Endothelial cell of umbilical vein (primary cell): ENCODE measurements around the gene APOO. TPM values are rescaled to one million over a fixed set of nuclear protein-coding genes. Genes with fewer than 3 reads are reported as not detected.

Experiments used
- BruUV-seq: library from RNA; stranded (reverse); fragments of 400-500 nt; replicated peaks from 2 replicates; lab custom pipeline; 2021; lab: Mats Ljungman, UMichigan
- CTCF ChIA-PET: fragments of 300-600, 350-600 bp; sonication (Branson Sonifier 250); formaldehyde crosslinking; loops from one replicate; lab custom pipeline; 2021; ENCODE audit warnings: antibody characterized with exemption, inconsistent platforms; lab: Charles Lee
- POLR2A ChIA-PET: fragments of 300-600, 350-600 bp; sonication (Branson Sonifier 250); formaldehyde crosslinking; loops from one replicate; lab custom pipeline; 2021; ENCODE audit warnings: antibody characterized with exemption, inconsistent platforms; lab: Charles Lee
- DNase-seq: peaks from one replicate; pipeline ENCODE4 v3.0.0-alpha.2; 2011; ENCODE audit warnings: low read depth, low spot score
- FAIRE-seq: peaks from 2 replicates; lab custom pipeline; 2011; peaks lifted over from hg19 to GRCh38; lab: Jason Lieb, UNC
- H2AFZ ChIP-seq: 2 replicates; pipeline ENCODE4 v1.6.0; 2012; ENCODE audit warnings: low read depth, low read length, control low read depth, inconsistent platforms
- H3K27ac ChIP-seq: 2 replicates; pipeline ENCODE4 v1.5.1; 2011; ENCODE audit warnings: low read depth, mild to moderate bottlenecking, control low read depth, low read length, moderate library complexity; ENCODE audit not compliant: insufficient read depth
- H3K27me3 ChIP-seq, 2 experiments: 2 replicates each; pipeline versions ENCODE4 v1.6.0 to v1.6.1; 2011; ENCODE audit warnings: low read length in 2 of 2, mixed read lengths in 1 of 2; ENCODE audit not compliant: control insufficient read depth in 2 of 2, insufficient read depth in 2 of 2
- H3K36me3 ChIP-seq, 2 experiments: 2 replicates in 1 of 2; 3 replicates in 1 of 2; pipeline ENCODE4 v1.5.1; 2011; ENCODE audit warnings: low read length in 2 of 2, mild to moderate bottlenecking in 1 of 2, moderate library complexity in 1 of 2; ENCODE audit not compliant: control insufficient read depth in 2 of 2, insufficient read depth in 2 of 2; ENCODE audit errors: extremely low read depth in 1 of 2
- H3K4me1 ChIP-seq: 3 replicates; pipeline ENCODE4 v1.5.1; 2011; ENCODE audit warnings: mild to moderate bottlenecking, low read length; ENCODE audit not compliant: control insufficient read depth, insufficient read depth; ENCODE audit errors: extremely low read depth
- H3K4me2 ChIP-seq: 2 replicates; pipeline ENCODE4 v1.6.1; 2011; ENCODE audit warnings: low read length, control low read depth, mixed read lengths; ENCODE audit not compliant: insufficient read depth
- H3K4me3 ChIP-seq, 3 experiments: fragments of 200-600 bp in 1 of 3; sonication (generic), shearing (Covaris generic) in 1 of 3; replicated peaks in 1 of 3; 2 replicates each; pipeline ENCODE4 v1.5.1; 2011 to 2016; ENCODE audit warnings: control low read depth in 3 of 3, low read length in 3 of 3, mild to moderate bottlenecking in 2 of 3, inconsistent platforms in 1 of 3, low read depth in 1 of 3, moderate library complexity in 1 of 3; ENCODE audit not compliant: insufficient read depth in 1 of 3
- H3K79me2 ChIP-seq: 2 replicates; pipeline ENCODE4 v1.6.0; 2012; ENCODE audit warnings: low read length, inconsistent platforms; ENCODE audit not compliant: control insufficient read depth, insufficient read depth
- H3K9ac ChIP-seq: replicated peaks from 2 replicates; pipeline ENCODE3; 2011; ENCODE audit warnings: low read length, control low read depth; ENCODE audit not compliant: insufficient read depth; ENCODE audit errors: extremely low read depth
- H3K9me1 ChIP-seq: replicated peaks from 3 replicates; pipeline ENCODE4 v1.6.0; 2011; ENCODE audit warnings: mild to moderate bottlenecking, low read length; ENCODE audit not compliant: control insufficient read depth, insufficient read depth; ENCODE audit errors: extremely low read depth
- H3K9me3 ChIP-seq: replicated peaks from 2 replicates; pipeline ENCODE4 v1.5.1; 2012; ENCODE audit warnings: low read length, inconsistent platforms; ENCODE audit not compliant: control insufficient read depth, insufficient read depth
- H4K20me1 ChIP-seq: replicated peaks from 2 replicates; pipeline ENCODE3; 2011; ENCODE audit warnings: mild to moderate bottlenecking, low read length; ENCODE audit not compliant: control insufficient read depth, insufficient read depth; ENCODE audit errors: extremely low read depth
- CTCF ChIP-seq, 2 donors: IDR thresholded peaks; 1 replicate in 1 of 2; 2 replicates in 1 of 2; pipeline ENCODE4 v1.5.1; 2011; ENCODE audit warnings: low read length in 2 of 2, mild to moderate bottlenecking in 2 of 2, moderate library complexity in 2 of 2, control low read depth in 1 of 2, inconsistent platforms in 1 of 2, low read depth in 1 of 2; ENCODE audit not compliant: insufficient read depth in 1 of 2; ENCODE audit errors: extremely low read depth in 1 of 2
- EZH2 ChIP-seq: IDR thresholded peaks from 2 replicates; pipeline ENCODE4 v1.6.1; 2012; ENCODE audit warnings: borderline replicate concordance, low read depth, mild to moderate bottlenecking, moderate library complexity, low read length, inconsistent platforms; ENCODE audit not compliant: severe bottlenecking
- FOS ChIP-seq: IDR thresholded peaks from 2 replicates; pipeline ENCODE4 v1.6.1; 2011; ENCODE audit warnings: mild to moderate bottlenecking, low read length, moderate library complexity, borderline replicate concordance; ENCODE audit not compliant: insufficient read depth
- GATA2 ChIP-seq: IDR thresholded peaks from 2 replicates; pipeline ENCODE4 v1.7.0; 2011; ENCODE audit warnings: low read depth, mild to moderate bottlenecking, moderate library complexity, mixed read lengths, low read length; ENCODE audit not compliant: insufficient read length, insufficient read depth
- JUN ChIP-seq: IDR thresholded peaks from 2 replicates; pipeline ENCODE4 v1.6.1; 2011; ENCODE audit warnings: borderline replicate concordance, low read depth; ENCODE audit not compliant: insufficient read length, insufficient read depth
- MYC ChIP-seq: IDR thresholded peaks from one replicate; pipeline ENCODE4 v1.6.1; 2011; ENCODE audit warnings: mild to moderate bottlenecking, low read depth, low read length
- POLR2A ChIP-seq: IDR thresholded peaks from 2 replicates; pipeline ENCODE4 v1.6.1; 2012; ENCODE audit warnings: low read depth, mild to moderate bottlenecking, control low read depth, low read length
- POLR2AphosphoS5 ChIP-seq: IDR thresholded peaks from 2 replicates; pipeline ENCODE4 v1.6.1; 2012; ENCODE audit warnings: low read depth, mild to moderate bottlenecking, control low read depth, low read length, moderate library complexity; ENCODE audit not compliant: insufficient read depth
- dilution Hi-C: fragments of 300-500 bp; cut with MboI; formaldehyde crosslinking; loops from one replicate; pipeline ENCODE4 v1.15.0; 2019; ENCODE audit warnings: low sequenced_read_pairs; ENCODE audit not compliant: extremely low pct_ligation_motif_present
- intact Hi-C: fragments of 100-400 bp; cut with micrococcal nuclease; formaldehyde crosslinking; loops from one replicate; pipeline ENCODE4 v1.10.0; 2022
- polyA plus RNA-seq, 4 experiments: library from polyadenylated mRNA; depleted of rRNA in 3 of 4; stranded (reverse) in 3 of 4; unstranded in 1 of 4; fragments of >200 nt; gene quantifications; 2 replicates each; pipeline versions ENCODE4 v1.2.1 to v1.2.3, GENCODE V29; 2011 to 2012; ENCODE audit warnings: missing spikeins in 1 of 4
- total RNA-seq: library from RNA; stranded (reverse); gene quantifications from 2 replicates; pipeline ENCODE4 v1.2.3, GENCODE V29; 2021
- TF ChIP-seq, protein P1 (sequence below): IDR thresholded peaks from 2 replicates; pipeline ENCODE4 v1.6.1; 2011; ENCODE audit not compliant: insufficient read depth, insufficient read length

Gene APOO
- total and polyA plus RNA-seq, 2 donors (not counting 3 experiments of a cell fraction or from before 2014, with no cell fraction given): 9.8 to 24.3 TPM

DNA sequence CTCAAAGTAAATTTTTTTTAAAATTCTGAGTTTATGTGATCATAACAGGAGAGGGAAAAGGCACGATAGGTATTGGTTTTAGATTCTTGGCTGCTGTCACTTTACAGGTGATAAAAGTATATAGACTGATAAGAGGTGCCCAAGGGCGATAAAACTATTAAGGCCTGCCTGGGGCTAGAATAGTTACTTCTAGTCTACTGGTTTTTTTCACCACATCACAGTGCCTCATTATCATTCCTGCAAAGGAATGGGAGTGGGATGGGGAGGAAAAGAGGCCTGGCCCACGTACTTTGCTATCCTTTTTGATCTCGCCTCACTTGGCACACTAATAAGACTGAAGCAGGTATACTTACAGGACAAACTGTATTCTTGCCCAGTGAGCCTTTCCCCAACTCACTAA, 46.7 kb upstream of the APOO start:
- ChIA-PET POLR2A (no interaction called here), CTCF (no interaction called here)
- peaks cover 20% of the 10 kb centered on the region for H3K4me1 ChIP-seq
- DNase-seq (no peak), FAIRE-seq (no peak)
- H3K9ac ChIP-seq: no peak overlapping the region
- no peaks in the 10 kb centered on the region for H3K9me3 ChIP-seq
- dilution Hi-C loops (no loop called here), intact Hi-C loops (no loop called here)
- H3K9me1 ChIP-seq: no peaks in the 10 kb centered on the region
- TF ChIP-seq EZH2 (no peak), POLR2A (no peak), JUN (no peak), GATA2 (no peak)
- H3K4me2 ChIP-seq: no peak overlapping the region
- H3K27ac ChIP-seq: no peak overlapping the region
- H2AFZ ChIP-seq: no peak overlapping the region
- no peaks in the 10 kb centered on the region for H4K20me1 ChIP-seq
- no peaks in the 10 kb centered on the region for H3K36me3 ChIP-seq
- no peaks in the 10 kb centered on the region for H3K79me2 ChIP-seq
- no TSS peak for BruUV-seq
- H3K4me3 ChIP-seq: no peak overlapping the region
- no peaks in the 10 kb centered on the region for H3K27me3 ChIP-seq

GRCh38 chrX:23953908-23954269, 46.2 kb upstream of the APOO start:
- Histone ChIP-seq H3K4me3 (no peak overlapping the region), H2AFZ (no peak overlapping the region), H3K4me1 (peaks cover 20% of the 10 kb centered on the region), H3K4me2 (no peak overlapping the region), H3K36me3 (no peaks in the 10 kb centered on the region), H3K9ac (no peak overlapping the region), H4K20me1 (no peaks in the 10 kb centered on the region), H3K27ac (no peak overlapping the region), H3K9me1 (no peaks in the 10 kb centered on the region), H3K79me2 (no peaks in the 10 kb centered on the region), H3K9me3 (no peaks in the 10 kb centered on the region), H3K27me3 (no peaks in the 10 kb centered on the region)
- no TSS peak for BruUV-seq
- ChIA-PET CTCF (no interaction called here), POLR2A (no interaction called here)
- no peak for DNase-seq
- no peak for TF ChIP-seq FOS
- no peak for TF ChIP-seq EZH2
- TF ChIP-seq, protein P1, sequence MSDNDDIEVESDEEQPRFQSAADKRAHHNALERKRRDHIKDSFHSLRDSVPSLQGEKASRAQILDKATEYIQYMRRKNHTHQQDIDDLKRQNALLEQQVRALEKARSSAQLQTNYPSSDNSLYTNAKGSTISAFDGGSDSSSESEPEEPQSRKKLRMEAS: no peak
- no peak for TF ChIP-seq MYC
- no peak for TF ChIP-seq POLR2A
- TF ChIP-seq JUN: no peak
- TF ChIP-seq GATA2: no peak
- no peak for TF ChIP-seq POLR2AphosphoS5
- TF ChIP-seq CTCF (IDR thresholded peaks at IDR 0.05; ENCODE audit: extremely low read depth in 1 of 2, insufficient read depth in 1 of 2, low read depth in 1 of 2, low read length in 2 of 2): no peak
- dilution Hi-C loops (no loop called here), intact Hi-C loops (loop anchor here (2.0 kb wide), 1 partner anchor 71 kb away; no protein-coding TSS in a partner anchor)
- no peak for FAIRE-seq
